ENCODE data around the gene GTF2H4.

Gene GTF2H4

DNA sequence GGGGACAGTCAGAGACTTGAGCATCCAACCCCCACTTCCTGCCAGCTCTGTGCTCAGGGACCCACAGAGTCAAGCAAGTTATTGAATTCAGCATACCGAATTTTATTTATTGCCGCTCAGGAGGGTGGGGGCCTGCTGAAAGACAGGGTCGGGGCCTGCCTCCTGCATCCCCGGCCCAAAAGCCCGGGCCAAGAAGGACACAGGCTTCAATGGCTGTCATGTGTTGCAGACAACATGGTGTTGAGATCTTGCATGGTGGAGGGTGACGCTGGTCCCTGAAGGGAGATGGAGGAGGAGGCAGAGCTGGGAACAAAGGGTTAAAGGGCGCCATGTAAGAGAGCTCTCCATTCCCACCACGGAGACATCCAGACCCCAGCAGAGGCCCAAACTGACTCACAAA, 23.3 kb downstream of the GTF2H4 start:
- Histone ChIP-seq H3K4me3 (ENCODE audit: low read length) (no peak overlapping the region), H3K4me1 (ENCODE audit: control insufficient read depth, insufficient read depth, low read length) (peaks cover 10% of the 10 kb centered on the region), H3K27me3 (replicated peaks; ENCODE audit: control insufficient read depth, insufficient read depth, low read length) (peaks cover 11% of the 10 kb centered on the region), H3K9ac (ENCODE audit: low read length) (no peak overlapping the region), H3K9me3 (ENCODE audit: control insufficient read depth, low read length) (peaks cover 10% of the 10 kb centered on the region), H3K36me3 (ENCODE audit: control insufficient read depth, insufficient read depth, low read length, severe bottlenecking) (peaks cover 4% of the 10 kb centered on the region)
- no peak for DNase-seq (ENCODE audit: low read depth)

DNA sequence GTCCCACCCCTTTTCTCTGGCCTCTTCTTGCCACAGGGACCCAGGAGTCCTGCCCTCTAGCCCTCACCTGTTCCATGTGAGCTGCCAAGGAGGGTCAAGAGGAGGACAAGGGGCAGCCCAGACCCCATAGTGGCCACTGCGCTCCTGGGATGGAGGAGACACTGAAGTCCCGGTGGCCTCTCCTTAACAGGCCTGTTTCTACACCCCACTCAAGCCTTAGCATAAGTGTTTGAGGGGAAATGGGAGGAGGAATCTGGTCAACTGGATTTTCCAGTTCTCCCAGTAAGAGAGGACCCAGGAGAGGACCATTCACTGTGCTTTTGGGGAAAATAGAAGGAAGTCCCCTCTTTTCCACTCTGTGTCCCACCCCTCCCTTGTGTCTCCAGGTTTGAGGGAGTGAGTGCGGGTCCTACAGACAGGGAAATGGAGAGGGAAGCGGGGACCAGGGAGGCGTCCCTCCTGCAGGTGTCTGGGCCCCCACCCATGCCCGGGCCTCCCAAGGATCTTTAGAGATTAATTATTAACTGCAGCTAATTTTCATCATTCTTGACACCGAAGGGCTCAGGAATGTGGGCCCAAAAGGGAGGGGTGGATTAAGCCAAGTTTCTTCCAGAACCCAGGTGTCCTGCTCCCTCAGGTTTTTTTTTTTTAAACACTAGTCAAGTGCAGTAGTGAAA, 24.1 kb downstream of the GTF2H4 start, which contains the start of gene SFTA2:
Gene SFTA2, minus strand, starts transcription at position 202 of the 677 bp plus-strand sequence. Its CDS starts 74 bp downstream, at position 128.
- Histone ChIP-seq H3K36me3 (ENCODE audit: control insufficient read depth, insufficient read depth, low read length, severe bottlenecking) (no peaks in the 10 kb centered on the region), H3K9me3 (ENCODE audit: control insufficient read depth, low read length) (peaks cover 10% of the 10 kb centered on the region), H3K27me3 (replicated peaks; ENCODE audit: control insufficient read depth, insufficient read depth, low read length) (peaks cover 20% of the 10 kb centered on the region), H3K4me1 (ENCODE audit: control insufficient read depth, insufficient read depth, low read length) (peaks cover 2% of the 10 kb centered on the region), H3K4me3 (ENCODE audit: low read length) (no peak within 1 kb of the TSS), H3K9ac (ENCODE audit: low read length) (no peak within 1 kb of the TSS)
- DNase-seq (ENCODE audit: low read depth), result no peak

- no peaks in the 10 kb centered on the region for H3K4me1 ChIP-seq (ENCODE audit: control insufficient read depth, insufficient read depth, low read length)
- peaks cover 10% of the 10 kb centered on the region for H3K9me3 ChIP-seq (ENCODE audit: control insufficient read depth, low read length)
- peaks cover 25% of the 10 kb centered on the region for H3K27me3 ChIP-seq (replicated peaks; ENCODE audit: control insufficient read depth, insufficient read depth, low read length)
- H3K4me3 ChIP-seq (ENCODE audit: low read length), result no peak overlapping the region
- no peaks in the 10 kb centered on the region for H3K36me3 ChIP-seq (ENCODE audit: control insufficient read depth, insufficient read depth, low read length, severe bottlenecking)
- no peak overlapping the region for H3K9ac ChIP-seq (ENCODE audit: low read length)
- no peak for DNase-seq (ENCODE audit: low read depth)
These were observed 24.8 kb downstream of the GTF2H4 start for GRCh38 chr6:30932665-30933365.

- Histone ChIP-seq H3K36me3 (ENCODE audit: control insufficient read depth, insufficient read depth, low read length, severe bottlenecking) (no peaks in the 10 kb centered on the region), H3K4me3 (ENCODE audit: low read length) (no peak overlapping the region), H3K4me1 (ENCODE audit: control insufficient read depth, insufficient read depth, low read length) (no peaks in the 10 kb centered on the region), H3K9me3 (ENCODE audit: control insufficient read depth, low read length) (no peaks in the 10 kb centered on the region), H3K27me3 (replicated peaks; ENCODE audit: control insufficient read depth, insufficient read depth, low read length) (peaks cover 35% of the 10 kb centered on the region), H3K9ac (ENCODE audit: low read length) (no peak overlapping the region)
- DNase-seq (ENCODE audit: low read depth), result peak; percentile 14
These were observed 27.0 kb downstream of the GTF2H4 start for GRCh38 chr6:30935018-30935417.

GRCh38 chr6:30937265-30937664, 29.3 kb downstream of the GTF2H4 start:
- H3K27me3 ChIP-seq (replicated peaks; ENCODE audit: control insufficient read depth, insufficient read depth, low read length), result peaks cover 49% of the 10 kb centered on the region
- no peak overlapping the region for H3K9ac ChIP-seq (ENCODE audit: low read length)

GRCh38 chr6:30938730-30939129, 30.7 kb downstream of the GTF2H4 start:
- DNase-seq (ENCODE audit: low read depth), result no peak
- Histone ChIP-seq H3K27me3 (replicated peaks; ENCODE audit: control insufficient read depth, insufficient read depth, low read length) (peaks cover 53% of the 10 kb centered on the region), H3K4me3 (ENCODE audit: low read length) (no peak overlapping the region), H3K9me3 (ENCODE audit: control insufficient read depth, low read length) (no peaks in the 10 kb centered on the region), H3K9ac (ENCODE audit: low read length) (no peak overlapping the region), H3K4me1 (ENCODE audit: control insufficient read depth, insufficient read depth, low read length) (peaks cover 3% of the 10 kb centered on the region), H3K36me3 (ENCODE audit: control insufficient read depth, insufficient read depth, low read length, severe bottlenecking) (no peaks in the 10 kb centered on the region)

More at GRCh38 chr6:30937265-30937664, 29.3 kb downstream of the GTF2H4 start:
- peaks cover under 1% of the 10 kb centered on the region for H3K4me1 ChIP-seq (ENCODE audit: control insufficient read depth, insufficient read depth, low read length)
- no peaks in the 10 kb centered on the region for H3K36me3 ChIP-seq (ENCODE audit: control insufficient read depth, insufficient read depth, low read length, severe bottlenecking)
- no peaks in the 10 kb centered on the region for H3K9me3 ChIP-seq (ENCODE audit: control insufficient read depth, low read length)
- H3K4me3 ChIP-seq (ENCODE audit: low read length), result no peak overlapping the region
- no peak for DNase-seq (ENCODE audit: low read depth)

GRCh38 chr6:30939473-30939872, 31.5 kb downstream of the GTF2H4 start:
- Histone ChIP-seq H3K4me3 (ENCODE audit: low read length) (no peak overlapping the region), H3K27me3 (replicated peaks; ENCODE audit: control insufficient read depth, insufficient read depth, low read length) (peaks cover 60% of the 10 kb centered on the region), H3K36me3 (ENCODE audit: control insufficient read depth, insufficient read depth, low read length, severe bottlenecking) (no peaks in the 10 kb centered on the region), H3K4me1 (ENCODE audit: control insufficient read depth, insufficient read depth, low read length) (peaks cover 3% of the 10 kb centered on the region), H3K9ac (ENCODE audit: low read length) (no peak overlapping the region), H3K9me3 (ENCODE audit: control insufficient read depth, low read length) (no peaks in the 10 kb centered on the region)
- DNase-seq (ENCODE audit: low read depth), result no peak

GRCh38 chr6:30940361-30940986, 32.5 kb downstream of the GTF2H4 start, which contains the start of gene MUCL3:
MUCL3 (plus strand) TSS chr6:30940973; CDS start chr6:30941000, 27 bp downstream.
- Histone ChIP-seq H3K4me1 (ENCODE audit: control insufficient read depth, insufficient read depth, low read length) (peaks cover 3% of the 10 kb centered on the region), H3K4me3 (ENCODE audit: low read length) (no peak within 1 kb of the TSS), H3K9me3 (ENCODE audit: control insufficient read depth, low read length) (no peaks in the 10 kb centered on the region), H3K27me3 (replicated peaks; ENCODE audit: control insufficient read depth, insufficient read depth, low read length) (peaks cover 67% of the 10 kb centered on the region), H3K9ac (ENCODE audit: low read length) (no peak within 1 kb of the TSS), H3K36me3 (ENCODE audit: control insufficient read depth, insufficient read depth, low read length, severe bottlenecking) (no peaks in the 10 kb centered on the region)
- DNase-seq (ENCODE audit: low read depth), result no peak

- Histone ChIP-seq H3K4me1 (ENCODE audit: control insufficient read depth, insufficient read depth, low read length) (peaks cover 3% of the 10 kb centered on the region), H3K4me3 (ENCODE audit: low read length) (no peak overlapping the region), H3K9ac (ENCODE audit: low read length) (no peak overlapping the region), H3K27me3 (replicated peaks; ENCODE audit: control insufficient read depth, insufficient read depth, low read length) (peaks cover 68% of the 10 kb centered on the region), H3K36me3 (ENCODE audit: control insufficient read depth, insufficient read depth, low read length, severe bottlenecking) (no peaks in the 10 kb centered on the region), H3K9me3 (ENCODE audit: control insufficient read depth, low read length) (no peaks in the 10 kb centered on the region)
- DNase-seq (ENCODE audit: low read depth), result peak; percentile 82
These were observed 34.5 kb downstream of the GTF2H4 start for GRCh38 chr6:30942338-30943060.

GRCh38 chr6:30944051-30944450, 36.0 kb downstream of the GTF2H4 start:
- H3K9me3 ChIP-seq (ENCODE audit: control insufficient read depth, low read length), result peaks cover under 1% of the 10 kb centered on the region
- no peak for DNase-seq (ENCODE audit: low read depth)
- no peaks in the 10 kb centered on the region for H3K36me3 ChIP-seq (ENCODE audit: control insufficient read depth, insufficient read depth, low read length, severe bottlenecking)
- peaks cover 3% of the 10 kb centered on the region for H3K4me1 ChIP-seq (ENCODE audit: control insufficient read depth, insufficient read depth, low read length)
- no peak overlapping the region for H3K4me3 ChIP-seq (ENCODE audit: low read length)
- peaks cover 76% of the 10 kb centered on the region for H3K27me3 ChIP-seq (replicated peaks; ENCODE audit: control insufficient read depth, insufficient read depth, low read length)
- no peak overlapping the region for H3K9ac ChIP-seq (ENCODE audit: low read length)

- Histone ChIP-seq H3K9me3 (ENCODE audit: control insufficient read depth, low read length) (peaks cover 12% of the 10 kb centered on the region), H3K27me3 (replicated peaks; ENCODE audit: control insufficient read depth, insufficient read depth, low read length) (peaks cover 80% of the 10 kb centered on the region), H3K4me3 (ENCODE audit: low read length) (no peak overlapping the region), H3K4me1 (ENCODE audit: control insufficient read depth, insufficient read depth, low read length) (peaks cover 3% of the 10 kb centered on the region), H3K9ac (ENCODE audit: low read length) (no peak overlapping the region), H3K36me3 (ENCODE audit: control insufficient read depth, insufficient read depth, low read length, severe bottlenecking) (no peaks in the 10 kb centered on the region)
- no peak for DNase-seq (ENCODE audit: low read depth)
These were observed 37.3 kb downstream of the GTF2H4 start for GRCh38 chr6:30945281-30945680.

Data from adipocyte (in vitro differentiated cells).